Hepatocyte (in vitro differentiated cells): ENCODE measurements around the gene NAT14. TPM values are rescaled to one million over a fixed set of nuclear protein-coding genes. Genes with fewer than 3 reads are reported as not detected.
A peak's percentile ranks its signal among the peaks of the same experiment; 100 is the strongest.

Experiments used
- DNase-seq: peaks from one replicate; pipeline ENCODE4 v3.0.0-alpha.2; 2016; ENCODE audit warnings: low spot score
- H2AFZ ChIP-seq: fragments of 200-600 bp; sonication (generic); 2 replicates; pipeline ENCODE4 v1.6.0; 2016; ENCODE audit warnings: antibody characterized with exemption, mild to moderate bottlenecking
- H3K27ac ChIP-seq: fragments of 200-600 bp; sonication (generic); 2 replicates; pipeline ENCODE4 v1.5.1; 2016; ENCODE audit warnings: mild to moderate bottlenecking
- H3K27me3 ChIP-seq: fragments of 200-600 bp; sonication (generic); 2 replicates; pipeline ENCODE4 v1.6.1; 2016
- H3K36me3 ChIP-seq: fragments of 200-600 bp; sonication (generic); replicated peaks from 2 replicates; pipeline ENCODE4 v1.5.1; 2016; ENCODE audit warnings: low read depth; ENCODE audit not compliant: insufficient read depth
- H3K4me1 ChIP-seq: fragments of 200-600 bp; sonication (generic); 2 replicates; pipeline ENCODE4 v1.5.1; 2016; ENCODE audit warnings: mild to moderate bottlenecking, moderate library complexity; ENCODE audit not compliant: insufficient read depth
- H3K4me2 ChIP-seq: fragments of 200-600 bp; sonication (generic); 2 replicates; pipeline ENCODE4 v1.6.0; 2016
- H3K4me3 ChIP-seq: fragments of 200-600 bp; sonication (generic); 2 replicates; pipeline ENCODE4 v1.5.1; 2016; ENCODE audit warnings: mild to moderate bottlenecking
- H3K79me2 ChIP-seq: fragments of 200-600 bp; sonication (generic); 2 replicates; pipeline ENCODE4 v1.6.0; 2017; ENCODE audit warnings: mild to moderate bottlenecking
- H3K9me2 ChIP-seq: fragments of 200-600 bp; sonication (generic); replicated peaks from 2 replicates; pipeline ENCODE4 v1.6.0; 2017; ENCODE audit warnings: mild to moderate bottlenecking; ENCODE audit not compliant: insufficient read depth
- H3K9me3 ChIP-seq: fragments of 200-600 bp; sonication (generic); 2 replicates; pipeline ENCODE4 v1.5.1; 2016; ENCODE audit warnings: low read depth, mild to moderate bottlenecking
- H4K20me1 ChIP-seq: fragments of 200-600 bp; sonication (generic); 2 replicates; pipeline ENCODE4 v1.6.0; 2016; ENCODE audit warnings: mild to moderate bottlenecking; ENCODE audit not compliant: insufficient read depth, poor library complexity, severe bottlenecking
- CTCF ChIP-seq: fragments of 200-600 bp; sonication (generic); IDR thresholded peaks from 2 replicates; pipeline ENCODE4 v1.5.1; 2016; ENCODE audit warnings: antibody characterized with exemption, mild to moderate bottlenecking; ENCODE audit not compliant: poor library complexity
- EZH2 ChIP-seq: fragments of 200-600 bp; sonication (generic); IDR thresholded peaks from 2 replicates; pipeline ENCODE4 v1.6.1; 2016; ENCODE audit warnings: antibody characterized with exemption, mild to moderate bottlenecking, borderline replicate concordance
- EZH2phosphoT487 ChIP-seq: fragments of 200-600 bp; sonication (generic); IDR thresholded peaks from one replicate; pipeline ENCODE4 v1.6.1; 2018; ENCODE audit warnings: antibody characterized with exemption, mild to moderate bottlenecking, low read depth, moderate library complexity; ENCODE audit not compliant: unreplicated experiment, severe bottlenecking
- WGBS: methylation state at CpG from one replicate; pipeline ENCODE4 v1.1.6; 2016; ENCODE audit warnings: low lambda C conversion rate; ENCODE audit errors: missing lambda C conversion rate; 5-methylcytosine and 5-hydroxymethylcytosine counted together
- polyA plus RNA-seq: library from polyadenylated mRNA; unstranded; fragments of >200 nt; fragmentation: Nextera tagmentation; extraction: Ambion mirVana; gene quantifications from 2 replicates; pipeline ENCODE4 v1.2.1, GENCODE V29; 2016
- total RNA-seq: library from RNA; depleted of rRNA; stranded (reverse); fragments of >200 nt; gene quantifications from 2 replicates; pipeline ENCODE4 v1.2.3, GENCODE V29; 2014

Gene NAT14
- total and polyA plus RNA-seq, 2 experiments from 2014 or later: 22.3 to 40.3 TPM

GRCh38 chr19:55504252-55504603, 19.2 kb downstream of the NAT14 start:
- Histone ChIP-seq H3K9me3 (no peaks in the 10 kb centered on the region), H2AFZ (no peak overlapping the region), H3K27ac (no peak overlapping the region), H4K20me1 (no peaks in the 10 kb centered on the region), H3K79me2 (no peaks in the 10 kb centered on the region), H3K27me3 (no peaks in the 10 kb centered on the region), H3K9me2 (no peaks in the 10 kb centered on the region), H3K36me3 (no peaks in the 10 kb centered on the region), H3K4me1 (no peaks in the 10 kb centered on the region), H3K4me3 (no peak overlapping the region), H3K4me2 (peak overlapping the region; percentile 83)
- DNase-seq: no peak
- 41% methylated on average over 13 of the region's 13 CpGs for WGBS
- no peak for TF ChIP-seq EZH2
- no peak for TF ChIP-seq CTCF
- TF ChIP-seq EZH2phosphoT487: no peak

- no peaks in the 10 kb centered on the region for H3K27me3 ChIP-seq
- H4K20me1 ChIP-seq: no peaks in the 10 kb centered on the region
- no peak for DNase-seq
- H3K79me2 ChIP-seq: no peaks in the 10 kb centered on the region
- no peaks in the 10 kb centered on the region for H3K36me3 ChIP-seq
- H3K9me2 ChIP-seq: no peaks in the 10 kb centered on the region
- H3K4me2 ChIP-seq: no peak overlapping the region
- H3K4me1 ChIP-seq: no peaks in the 10 kb centered on the region
- H3K9me3 ChIP-seq: no peaks in the 10 kb centered on the region
- no peak overlapping the region for H3K4me3 ChIP-seq
- no peak overlapping the region for H2AFZ ChIP-seq
- H3K27ac ChIP-seq: no peak overlapping the region
- TF ChIP-seq CTCF: no peak
- no peak for TF ChIP-seq EZH2
- TF ChIP-seq EZH2phosphoT487: no peak
- 86% methylated on average over 11 of the region's 11 CpGs for WGBS
Measured at GRCh38 chr19:55504981-55505380, 20.0 kb downstream of the NAT14 start.

- 80% methylated on average over 10 of the region's 10 CpGs for WGBS
- Histone ChIP-seq H3K27ac (no peak overlapping the region), H3K9me2 (no peaks in the 10 kb centered on the region), H3K27me3 (no peaks in the 10 kb centered on the region), H3K4me2 (no peak overlapping the region), H3K36me3 (no peaks in the 10 kb centered on the region), H3K9me3 (no peaks in the 10 kb centered on the region), H3K4me1 (no peaks in the 10 kb centered on the region), H4K20me1 (no peaks in the 10 kb centered on the region), H3K79me2 (no peaks in the 10 kb centered on the region), H2AFZ (no peak overlapping the region), H3K4me3 (no peak overlapping the region)
- DNase-seq: no peak
- TF ChIP-seq EZH2 (no peak), EZH2phosphoT487 (no peak), CTCF (no peak)
Measured at GRCh38 chr19:55508120-55508519, 23.1 kb downstream of the NAT14 start.
